Aorta (tissue), 5 donors: Measurements from ENCODE around the gene LEMD2. TPM values are rescaled to one million over a fixed set of nuclear protein-coding genes. Genes with fewer than 3 reads are reported as not detected.

Source experiments
- ATAC-seq: fragments of 200-7000 bp; cut with Tn5 transposase; one replicate; pipeline ENCODE4 v1.9.1; 2022; ENCODE audit warnings: moderate library complexity; ENCODE audit not compliant: low FRiP score
- DNase-seq, 2 donors: peaks; one replicate each; pipeline ENCODE4 v3.0.0-alpha.2; 2020
- H3K27ac ChIP-seq, 2 donors: one replicate each; pipeline ENCODE4 v1.5.1; 2013; ENCODE audit warnings: low read length in 2 of 2, mild to moderate bottlenecking in 2 of 2, moderate library complexity in 2 of 2, control low read depth in 1 of 2, inconsistent platforms in 1 of 2, low read depth in 1 of 2
- H3K27me3 ChIP-seq, 2 donors: one replicate each; pipeline ENCODE4 v1.6.1; 2013; ENCODE audit warnings: control low read depth in 1 of 2, low read length in 1 of 2, mild to moderate bottlenecking in 1 of 2, moderate library complexity in 1 of 2; ENCODE audit not compliant: insufficient read depth in 2 of 2, control insufficient read depth in 1 of 2
- H3K36me3 ChIP-seq, 2 donors: one replicate each; pipeline ENCODE4 v1.6.1; 2013; ENCODE audit warnings: control low read depth in 1 of 2, low read length in 1 of 2, mild to moderate bottlenecking in 1 of 2; ENCODE audit not compliant: insufficient read depth in 2 of 2, control insufficient read depth in 1 of 2
- H3K4me1 ChIP-seq, 2 donors: one replicate each; pipeline ENCODE4 v1.6.1; 2013; ENCODE audit warnings: low read length in 2 of 2, control low read depth in 1 of 2, mild to moderate bottlenecking in 1 of 2, moderate library complexity in 1 of 2; ENCODE audit not compliant: insufficient read depth in 2 of 2, control insufficient read depth in 1 of 2
- H3K4me3 ChIP-seq, 2 donors: one replicate each; pipeline ENCODE4 v1.5.1; 2013; ENCODE audit warnings: low read length in 2 of 2, control low read depth in 1 of 2, mild to moderate bottlenecking in 1 of 2
- H3K9me3 ChIP-seq: one replicate; pipeline ENCODE4 v1.6.1; 2013; ENCODE audit warnings: mild to moderate bottlenecking, low read length; ENCODE audit not compliant: control insufficient read depth
- WGBS, 2 donors: extraction: QIAGEN DNeasy Blood & Tissue Kit; methylation state at CpG; one replicate each; pipeline ENCODE4 v1.1.7; 2013; 5-methylcytosine and 5-hydroxymethylcytosine counted together
- intact Hi-C, 2 donors: fragments of 100-400 bp; cut with DNase I; formaldehyde crosslinking; loops; one replicate each; pipeline versions ENCODE4 v1.14.2 to v1.15.0; 2022
- polyA plus RNA-seq, 2 donors: library from polyadenylated mRNA; stranded (reverse); fragments of 200-250 nt; gene quantifications; one replicate each; pipeline ENCODE4 v1.2.3, GENCODE V29; 2013
- total RNA-seq, 2 donors: library from RNA; stranded (reverse); fragmentation: NEBNext Ultra II Directional; extraction: Animal tissue kit (Norgen Biotek cat#: 25700); gene quantifications; one replicate each; pipeline ENCODE4 v1.2.1, GENCODE V29; 2021
- donor health status: healthy with polysubstance abuse.
- donor health status: Bipolar disorder and iron deficiency.
- donor health status: DM: no; HTN: no; CAD: no.
- donor health status: DM: no; HTN: no; CAD: no.
- donor health status: DM: yes; HTN: yes; CAD: no.

Gene LEMD2
- total and polyA plus RNA-seq, 4 donors, result 19.4 to 85.6 (median 53.2) TPM

DNA sequence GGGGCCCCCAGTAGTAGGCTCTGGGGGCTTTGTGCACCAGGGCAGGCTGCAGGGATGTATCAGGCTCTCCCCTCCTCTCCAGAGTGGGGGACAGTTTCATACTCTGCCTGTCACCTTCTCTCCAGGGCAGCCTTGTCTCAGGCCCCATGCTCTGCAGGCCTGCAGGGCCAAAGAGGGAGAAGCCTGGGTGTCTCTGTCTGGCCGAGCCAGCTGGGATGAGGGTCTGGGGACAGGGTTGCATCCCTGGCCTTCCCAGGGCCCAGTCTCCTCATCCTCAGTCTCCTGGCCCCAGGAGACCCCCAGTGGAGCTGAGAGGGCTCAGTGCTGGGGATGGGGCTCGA, 27.4 kb downstream of the LEMD2 start:
- H3K4me3 ChIP-seq, result no peak overlapping the region
- no peaks in the 10 kb centered on the region for H3K9me3 ChIP-seq
- no peaks in the 10 kb centered on the region for H3K27me3 ChIP-seq
- H3K27ac ChIP-seq, result no peak overlapping the region
- 90 to 100% methylated on average over 2 of the region's 2 CpGs for WGBS, 2 donors
- DNase-seq (no peak), ATAC-seq (no peak)
- no peaks in the 10 kb centered on the region for H3K4me1 ChIP-seq
- no peaks in the 10 kb centered on the region for H3K36me3 ChIP-seq
- intact Hi-C loops, result loop anchor here in 1 of 2 donors (10.0 kb wide), 1 partner anchor 263 kb away; no protein-coding TSS in a partner anchor

DNA sequence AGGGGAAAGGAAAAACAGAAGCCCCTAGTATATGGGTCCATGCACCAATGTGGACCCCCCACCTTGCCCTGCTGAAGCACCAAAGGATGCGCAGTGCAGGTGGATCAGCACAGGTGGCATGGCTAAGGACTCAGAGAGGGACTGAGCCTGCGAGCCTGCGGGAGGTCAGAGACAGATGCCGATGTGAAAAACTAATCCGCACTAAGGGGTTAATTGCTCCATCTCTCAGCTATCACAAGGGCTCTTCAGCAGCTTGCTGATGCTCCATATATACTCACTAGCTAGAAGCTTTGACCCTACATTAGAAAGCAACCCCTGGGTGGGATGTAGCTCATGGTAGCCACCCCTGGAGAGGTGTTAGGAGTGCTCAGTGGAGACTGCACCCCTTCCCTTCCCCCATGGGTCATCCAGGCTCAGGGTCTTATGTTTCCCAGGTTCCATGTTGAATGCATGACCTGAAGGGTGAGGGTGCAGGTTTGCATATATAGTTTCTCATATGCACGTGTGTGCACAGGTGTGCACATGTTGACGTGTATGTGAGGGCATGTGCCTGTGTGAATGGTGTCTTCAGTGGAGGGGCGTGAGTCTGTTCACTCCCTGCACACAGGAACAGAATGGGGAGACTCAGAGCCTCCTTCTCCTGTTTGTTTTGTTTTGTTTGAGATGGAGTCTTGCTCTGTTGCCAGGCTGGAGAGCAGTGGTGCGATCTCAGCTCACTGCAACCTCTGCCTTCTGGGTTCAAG, 28.9 kb downstream of the LEMD2 start:
- DNase-seq (no peak), ATAC-seq (no peak)
- 84 to 87% methylated on average over 9 of the region's 9 CpGs for WGBS, 2 donors
- intact Hi-C loops, result loop anchor here in 1 of 2 donors (10.0 kb wide), 1 partner anchor 265 kb away; no protein-coding TSS in a partner anchor
- H3K4me3 ChIP-seq, result no peak overlapping the region
- H3K27ac ChIP-seq, result no peak overlapping the region
- no peaks in the 10 kb centered on the region for H3K4me1 ChIP-seq
- no peaks in the 10 kb centered on the region for H3K36me3 ChIP-seq
- no peaks in the 10 kb centered on the region for H3K27me3 ChIP-seq
- no peaks in the 10 kb centered on the region for H3K9me3 ChIP-seq

DNA sequence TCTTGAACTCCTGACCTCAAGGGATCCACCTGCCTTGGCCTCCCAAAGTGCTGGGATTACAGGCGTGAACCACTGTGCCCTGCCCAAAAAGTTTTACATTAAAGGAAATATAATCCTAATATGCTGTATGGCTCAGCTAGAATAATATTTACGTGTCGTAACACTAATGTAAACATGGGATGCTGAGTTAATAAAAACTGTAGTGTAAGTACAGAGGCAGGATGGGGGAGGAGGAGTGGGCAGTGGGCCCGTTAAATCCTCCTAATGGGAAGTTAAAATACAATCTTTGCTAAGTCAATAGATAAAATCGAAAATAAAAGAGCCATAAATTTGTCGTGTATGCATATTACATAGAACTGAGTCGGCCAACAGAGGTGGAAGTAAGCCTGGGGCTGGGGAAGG, 30.1 kb downstream of the LEMD2 start:
- intact Hi-C loops, result no loop called here
- ATAC-seq, result no peak
- H3K27me3 ChIP-seq, result no peaks in the 10 kb centered on the region
- H3K9me3 ChIP-seq, result no peaks in the 10 kb centered on the region
- no peaks in the 10 kb centered on the region for H3K4me1 ChIP-seq
- H3K27ac ChIP-seq, result no peak overlapping the region
- no peak for DNase-seq
- WGBS, 2 donors, result 57 to 64% methylated on average over 7 of the region's 7 CpGs
- H3K4me3 ChIP-seq, result no peak overlapping the region
- no peaks in the 10 kb centered on the region for H3K36me3 ChIP-seq

GRCh38 chr6:33757906-33758305, 31.0 kb downstream of the LEMD2 start:
- Histone ChIP-seq H3K4me1 (no peaks in the 10 kb centered on the region), H3K4me3 (no peak overlapping the region), H3K9me3 (no peaks in the 10 kb centered on the region), H3K27ac (no peak overlapping the region), H3K27me3 (no peaks in the 10 kb centered on the region), H3K36me3 (no peaks in the 10 kb centered on the region)
- no peak for ATAC-seq
- 83 to 84% methylated on average over 10 of the region's 10 CpGs for WGBS, 2 donors
- intact Hi-C loops, result no loop called here
- DNase-seq, result no peak

DNA sequence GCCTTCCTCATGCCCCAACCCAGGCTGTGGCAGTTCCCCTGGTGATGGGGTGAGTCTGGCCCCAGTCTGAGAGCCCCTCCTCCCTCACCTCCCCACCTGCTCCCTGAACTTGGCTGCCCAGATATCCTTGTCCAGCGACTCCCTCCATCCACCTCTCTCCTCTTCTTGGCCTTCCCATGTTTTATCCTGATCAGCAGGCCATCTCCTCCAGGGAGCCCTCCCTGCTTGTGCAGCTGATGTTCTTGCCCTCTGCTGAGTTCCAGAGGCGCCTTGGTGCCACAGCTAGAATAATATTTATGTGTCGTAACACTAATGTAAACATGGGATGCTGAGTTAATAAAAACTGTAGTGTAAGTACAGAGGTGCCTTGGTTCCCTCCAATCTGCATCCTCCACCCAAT, 31.8 kb downstream of the LEMD2 start:
- DNase-seq, result no peak
- WGBS, 2 donors, result 69 to 76% methylated on average over 3 of the region's 3 CpGs

GRCh38 chr6:33756211-33756954, 32.5 kb downstream of the LEMD2 start:
- Histone ChIP-seq H3K27me3 (no peaks in the 10 kb centered on the region), H3K4me3 (no peak overlapping the region), H3K36me3 (no peaks in the 10 kb centered on the region), H3K4me1 (no peaks in the 10 kb centered on the region), H3K27ac (no peak overlapping the region), H3K9me3 (no peaks in the 10 kb centered on the region)
- DNase-seq (no peak), ATAC-seq (no peak)
- intact Hi-C loops, result no loop called here
- 83% methylated on average over 12 of the region's 12 CpGs for WGBS, 2 donors

More for the DNA sequence above, 31.8 kb downstream of the LEMD2 start:
- H3K36me3 ChIP-seq, result no peaks in the 10 kb centered on the region
- no peaks in the 10 kb centered on the region for H3K27me3 ChIP-seq
- no peak for ATAC-seq
- no peaks in the 10 kb centered on the region for H3K9me3 ChIP-seq
- no peaks in the 10 kb centered on the region for H3K4me1 ChIP-seq
- no peak overlapping the region for H3K4me3 ChIP-seq
- H3K27ac ChIP-seq, result no peak overlapping the region
- intact Hi-C loops, result no loop called here

GRCh38 chr6:33755070-33755869, 33.7 kb downstream of the LEMD2 start:
- ATAC-seq (no peak), DNase-seq (no peak)
- H3K27me3 ChIP-seq, result no peaks in the 10 kb centered on the region
- H3K36me3 ChIP-seq, result no peaks in the 10 kb centered on the region
- intact Hi-C loops, result no loop called here
- no peaks in the 10 kb centered on the region for H3K4me1 ChIP-seq
- H3K4me3 ChIP-seq, result no peak overlapping the region
- WGBS, 2 donors, result 81 to 83% methylated on average over 13 of the region's 13 CpGs
- no peaks in the 10 kb centered on the region for H3K9me3 ChIP-seq
- H3K27ac ChIP-seq, result no peak overlapping the region

- Histone ChIP-seq H3K27me3 (no peaks in the 10 kb centered on the region), H3K4me1 (no peaks in the 10 kb centered on the region), H3K27ac (no peak overlapping the region), H3K9me3 (no peaks in the 10 kb centered on the region), H3K4me3 (no peak overlapping the region), H3K36me3 (no peaks in the 10 kb centered on the region)
- WGBS, 2 donors, result 81% methylated on average over 11 of the region's 11 CpGs
- DNase-seq, result no peak
- no peak for ATAC-seq
- intact Hi-C loops, result no loop called here
Observed at GRCh38 chr6:33754222-33754621, 34.7 kb downstream of the LEMD2 start.
